Measurements from ENCODE around the gene KLF16.

The KLF16 gene

DNA sequence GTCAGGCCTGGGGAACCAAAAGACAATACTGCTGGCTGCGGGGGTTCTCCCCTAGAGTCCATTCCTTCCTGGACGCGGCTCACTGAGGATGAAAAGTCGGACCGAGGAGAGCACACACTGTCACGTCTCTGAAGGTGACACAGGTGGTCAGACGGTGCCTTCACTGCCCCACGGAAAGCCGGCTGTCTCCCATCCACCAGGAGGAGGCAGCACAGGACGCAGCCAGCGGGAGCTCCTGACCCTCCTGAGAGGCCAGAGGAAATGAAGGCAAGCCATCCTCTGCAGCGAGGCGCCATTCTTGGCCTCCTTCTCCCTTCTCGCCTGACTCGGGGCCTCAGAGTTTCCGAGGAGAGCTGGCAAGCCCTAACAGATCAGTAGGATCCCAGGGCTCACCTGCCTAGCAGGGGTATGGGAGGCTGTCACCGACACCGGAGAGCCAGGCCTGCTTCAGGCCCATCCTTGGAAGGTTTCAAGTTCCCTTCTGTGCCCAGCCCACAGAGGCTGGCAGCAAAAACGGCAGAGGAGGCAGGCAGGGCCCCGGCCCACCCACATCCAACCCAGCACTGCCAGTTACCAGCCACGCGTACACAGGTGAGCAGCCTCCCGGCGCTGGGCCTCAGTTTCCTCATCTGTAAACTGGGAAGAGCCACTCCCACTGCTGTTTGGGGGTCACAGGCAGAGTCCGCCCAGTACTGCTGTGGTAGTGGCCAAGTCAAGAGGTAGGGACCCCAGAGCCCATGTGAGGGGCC, 19.6 kb downstream of the KLF16 start:
- in situ Hi-C loops (cut with MboI; ENCODE audit: low sequenced_read_pairs) = no loop called here

DNA sequence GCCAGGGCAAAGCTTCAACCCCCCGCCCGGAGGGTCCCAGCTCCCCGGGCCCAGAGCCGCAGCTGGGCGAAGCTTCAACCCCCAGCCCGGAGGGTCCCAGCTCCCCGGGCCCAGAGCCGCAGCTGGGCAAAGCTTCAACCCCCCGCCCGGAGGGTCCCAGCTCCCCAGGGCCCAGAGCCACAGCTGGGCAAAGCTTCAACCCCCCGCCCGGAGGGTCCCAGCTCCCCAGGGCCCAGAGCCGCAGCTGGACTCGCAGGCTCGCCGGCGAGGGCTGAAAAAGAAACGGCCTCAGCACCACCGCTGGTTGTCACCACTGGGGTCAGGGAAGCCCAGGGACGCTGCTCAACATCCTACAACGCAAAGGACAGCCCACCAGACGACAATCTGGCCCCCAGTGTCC, 20.3 kb downstream of the KLF16 start:
- in situ Hi-C loops (cut with MboI; ENCODE audit: low sequenced_read_pairs) = no loop called here

DNA sequence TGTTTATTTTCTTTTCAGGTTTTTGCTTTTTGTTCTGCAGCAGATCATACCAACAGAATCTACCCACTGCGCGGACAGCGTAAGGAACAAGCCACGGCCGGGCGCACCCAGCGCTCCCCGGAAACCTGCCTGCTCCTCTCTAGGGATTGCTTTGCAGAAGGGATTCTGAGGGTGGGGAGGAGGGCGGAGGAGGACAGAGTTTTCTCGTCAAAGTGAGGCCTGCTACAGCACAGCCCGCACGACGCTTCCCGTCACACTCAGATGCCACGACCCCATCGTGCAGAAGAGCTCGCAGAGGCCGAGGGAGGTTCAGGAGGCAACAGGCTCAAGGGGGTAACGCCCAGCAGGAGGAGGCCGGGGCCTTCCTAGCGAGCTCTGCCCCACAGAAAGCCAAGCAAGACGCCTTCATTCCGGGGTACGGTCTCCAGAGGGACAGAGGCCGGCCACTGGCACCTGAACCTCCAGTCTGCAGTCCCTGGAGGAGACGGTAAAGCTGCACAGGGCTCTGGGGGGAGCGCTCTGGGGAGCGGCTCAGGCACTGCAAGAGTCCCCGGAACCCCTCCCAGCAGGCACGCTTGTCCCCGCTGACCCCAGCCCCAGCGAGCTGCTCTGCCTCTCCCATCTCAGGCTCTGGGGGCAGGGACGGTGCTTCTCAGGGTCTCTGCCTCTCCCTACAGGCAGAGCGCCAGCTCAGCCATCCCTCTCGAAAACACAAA, 22.0 kb downstream of the KLF16 start:
- in situ Hi-C loops (cut with MboI; ENCODE audit: low sequenced_read_pairs) = no loop called here

DNA sequence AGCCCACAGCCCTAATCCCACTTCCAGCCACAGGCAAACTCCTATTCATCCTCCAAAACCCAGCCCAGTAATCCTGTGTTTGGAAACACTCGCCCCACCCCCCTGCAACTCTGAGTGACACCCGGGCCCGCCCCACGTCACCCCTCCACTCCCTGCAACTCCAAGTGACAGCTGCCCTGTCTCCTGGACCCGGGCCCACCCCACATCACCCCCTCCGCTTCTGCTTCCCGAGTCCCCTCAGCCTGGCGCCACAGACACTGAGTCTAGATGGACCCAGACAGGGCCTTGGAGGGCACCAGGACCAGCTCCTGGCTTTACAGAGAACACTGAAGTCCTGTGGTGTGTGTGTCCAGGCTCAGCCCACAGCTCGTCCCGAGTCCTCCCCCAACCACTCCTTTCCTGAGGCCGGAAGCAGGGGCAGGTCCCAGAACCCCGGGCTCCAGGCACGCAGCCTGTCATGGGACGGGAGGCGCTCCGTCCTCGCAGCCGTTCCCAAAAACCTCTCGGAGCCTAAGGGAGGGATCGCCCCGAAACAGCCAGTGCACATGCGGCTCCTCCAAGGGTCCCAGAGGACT, 22.8 kb downstream of the KLF16 start:
- in situ Hi-C loops (cut with MboI; ENCODE audit: low sequenced_read_pairs) = no loop called here

DNA sequence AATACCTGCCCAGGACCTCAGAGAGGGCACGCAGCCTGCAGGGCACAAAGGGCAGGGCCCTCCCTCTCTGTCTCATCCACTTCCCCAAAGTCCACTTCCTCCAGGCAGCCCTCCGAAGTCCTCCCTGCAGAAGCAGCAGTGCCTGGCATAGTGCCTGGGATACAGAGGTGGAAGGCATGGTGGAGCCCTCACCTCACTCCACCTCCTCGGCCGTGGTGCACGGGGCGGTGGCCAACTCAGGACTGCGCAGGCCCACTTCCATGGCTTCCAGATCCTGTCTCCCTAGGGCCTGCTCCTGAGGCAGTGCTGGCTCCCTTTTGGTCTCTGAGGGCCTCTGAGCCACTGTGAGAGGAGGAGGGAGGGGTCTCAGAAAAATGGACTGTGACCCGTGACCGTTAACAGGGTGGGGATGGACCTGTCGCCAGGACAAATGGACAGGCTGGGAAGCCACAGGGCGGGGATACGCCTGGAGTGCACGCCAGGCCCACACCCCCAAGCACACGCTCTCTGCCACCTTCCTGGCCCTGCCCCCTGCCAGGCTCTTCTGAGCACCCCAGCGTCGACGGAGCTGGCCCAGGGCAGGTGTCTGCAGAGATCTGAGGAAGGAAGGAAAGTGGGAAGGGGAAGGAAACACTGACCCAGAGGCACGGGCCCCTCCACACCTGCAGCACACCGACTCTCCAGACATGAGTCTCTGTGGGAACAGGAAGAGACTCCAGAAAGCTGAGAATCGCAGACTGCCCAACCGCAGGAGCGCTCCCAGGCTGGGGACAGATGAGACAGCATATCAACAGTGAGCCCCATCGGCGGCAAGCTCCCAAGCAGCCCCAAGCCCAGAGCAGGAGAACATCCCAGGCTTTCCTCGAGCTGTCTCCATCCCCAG, 23.5 kb downstream of the KLF16 start:
- in situ Hi-C loops (cut with MboI; ENCODE audit: low sequenced_read_pairs) = no loop called here

DNA sequence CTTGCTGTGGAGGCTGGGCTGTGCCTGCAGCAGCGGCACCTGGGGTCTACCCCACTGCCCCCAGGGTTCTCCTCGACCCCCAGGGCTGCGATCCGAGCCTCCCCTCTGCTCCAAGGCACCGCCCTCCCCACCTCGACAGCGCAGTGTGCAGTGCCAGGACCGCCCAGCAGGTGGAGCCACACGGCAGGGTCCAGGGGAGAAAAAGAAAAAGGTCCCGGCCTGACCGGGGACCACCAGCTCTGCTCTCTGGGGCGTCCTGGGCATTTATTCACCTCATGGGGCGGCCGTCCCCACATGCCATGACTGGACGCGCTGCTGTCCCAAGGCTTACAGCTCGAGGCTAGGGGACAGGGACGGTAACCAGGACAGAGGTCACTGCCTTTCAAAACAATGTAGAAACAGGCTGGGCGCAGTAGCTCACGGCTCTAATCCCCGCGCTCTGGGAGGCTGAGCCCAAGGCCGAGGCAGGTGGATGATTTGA, 25.7 kb downstream of the KLF16 start:
- in situ Hi-C loops (cut with MboI; ENCODE audit: low sequenced_read_pairs) = no loop called here

DNA sequence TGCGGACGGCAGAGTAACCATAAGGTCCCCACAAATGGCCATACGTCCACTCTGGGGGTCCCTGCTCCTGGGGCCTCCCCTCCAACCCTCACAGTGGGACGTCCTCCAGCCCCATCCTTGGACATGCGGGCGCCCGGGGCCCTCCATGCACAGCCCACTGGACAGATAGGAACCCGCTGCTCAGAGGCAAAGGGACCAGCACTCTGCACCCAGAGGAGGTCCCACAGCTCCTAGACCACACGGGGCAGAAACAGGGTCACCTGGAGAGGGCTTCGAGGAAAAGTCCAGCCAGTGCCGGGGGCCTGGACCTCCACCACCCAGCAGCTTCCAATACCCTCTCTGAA, 26.2 kb downstream of the KLF16 start:
- in situ Hi-C loops (cut with MboI; ENCODE audit: low sequenced_read_pairs) = no loop called here

DNA sequence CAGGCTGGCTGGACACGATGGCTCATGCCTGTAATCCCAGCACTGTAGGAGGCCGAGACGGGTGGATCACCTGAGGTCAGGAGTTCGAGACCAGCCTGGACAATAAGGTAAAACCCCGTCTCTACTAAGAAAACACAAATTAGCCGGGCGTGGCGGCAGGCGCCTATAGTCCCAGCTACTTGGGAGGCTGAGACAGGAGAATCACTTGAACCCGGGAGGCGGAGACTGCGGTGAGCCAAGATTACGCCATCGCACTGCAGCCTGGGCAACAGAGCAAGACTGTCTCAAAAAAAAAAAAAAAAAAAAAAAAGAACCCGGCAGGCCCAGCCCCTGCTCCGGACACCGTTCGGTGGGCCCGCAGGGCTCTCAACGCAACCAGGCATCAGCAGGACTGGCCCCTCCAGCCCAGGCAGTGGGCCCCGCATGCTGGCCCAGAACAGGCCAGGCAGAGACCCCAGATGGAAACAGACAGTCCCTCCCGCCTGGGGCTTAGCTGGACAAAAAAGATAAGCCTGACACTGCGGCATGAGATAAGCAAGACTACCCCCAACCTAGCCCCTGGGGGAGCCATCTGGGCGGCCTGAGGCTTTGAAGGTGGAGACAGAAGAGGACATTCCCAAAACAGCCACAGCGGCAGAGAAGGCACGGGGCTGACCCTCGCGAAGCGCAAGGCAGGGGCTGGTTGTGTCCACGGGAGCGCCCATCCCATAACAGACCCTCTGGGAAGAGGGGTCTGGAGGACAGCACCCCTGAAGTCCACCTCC, 26.7 kb downstream of the KLF16 start:
- in situ Hi-C loops (cut with MboI; ENCODE audit: low sequenced_read_pairs) = no loop called here

DNA sequence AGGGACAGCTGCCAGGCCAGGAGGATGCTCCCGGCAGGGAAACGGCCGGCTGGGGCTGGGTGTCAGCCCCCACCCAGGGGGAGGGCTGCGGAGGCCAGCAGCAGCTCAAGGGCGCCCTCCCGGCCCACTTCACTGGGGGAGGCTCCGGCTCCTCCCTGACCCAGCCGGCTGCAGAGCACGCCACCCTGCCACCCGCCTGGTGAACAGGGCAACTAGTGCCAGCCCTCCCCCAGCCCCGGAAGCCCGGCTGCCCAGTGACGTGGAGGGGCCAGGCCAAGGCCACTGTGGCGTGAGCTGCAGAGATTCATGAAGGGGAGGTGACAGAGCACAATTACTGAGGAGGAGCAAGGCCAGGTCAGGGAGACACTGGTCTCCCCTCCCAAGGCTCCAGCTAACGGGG, 29.8 kb downstream of the KLF16 start:
- in situ Hi-C loops (cut with MboI; ENCODE audit: low sequenced_read_pairs) = no loop called here

DNA sequence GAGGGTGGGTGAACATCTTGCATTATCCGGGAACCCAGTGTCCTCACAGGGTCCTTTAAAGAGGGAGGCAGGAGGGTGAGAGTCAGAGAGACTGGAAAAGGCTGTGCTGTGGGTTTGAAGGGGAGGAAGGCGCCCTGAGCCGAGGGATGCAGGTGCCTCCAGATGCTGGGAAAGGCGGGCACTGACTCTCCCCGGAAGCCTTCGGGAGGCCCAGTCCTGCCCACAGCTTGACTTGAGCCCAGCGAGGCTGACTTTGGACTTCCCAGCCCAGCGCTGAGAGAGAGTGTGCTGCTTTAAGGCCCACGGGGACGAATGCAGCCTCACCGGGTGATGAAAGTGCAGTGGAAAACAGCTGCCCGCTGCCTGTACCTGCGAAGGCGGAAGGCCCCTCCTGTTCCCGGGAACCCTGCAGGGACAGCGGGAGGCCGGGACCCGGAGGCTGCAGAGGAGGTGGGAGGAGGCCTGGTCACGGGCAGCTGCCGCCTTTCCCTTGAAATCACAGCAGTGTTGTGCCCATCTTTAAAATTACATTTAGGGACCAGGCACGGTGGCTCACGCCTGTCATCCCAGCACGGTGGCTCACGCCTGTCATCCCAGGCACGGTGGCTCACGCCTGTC, 31.2 kb downstream of the KLF16 start:
- in situ Hi-C loops (cut with MboI; ENCODE audit: low sequenced_read_pairs) = no loop called here

DNA sequence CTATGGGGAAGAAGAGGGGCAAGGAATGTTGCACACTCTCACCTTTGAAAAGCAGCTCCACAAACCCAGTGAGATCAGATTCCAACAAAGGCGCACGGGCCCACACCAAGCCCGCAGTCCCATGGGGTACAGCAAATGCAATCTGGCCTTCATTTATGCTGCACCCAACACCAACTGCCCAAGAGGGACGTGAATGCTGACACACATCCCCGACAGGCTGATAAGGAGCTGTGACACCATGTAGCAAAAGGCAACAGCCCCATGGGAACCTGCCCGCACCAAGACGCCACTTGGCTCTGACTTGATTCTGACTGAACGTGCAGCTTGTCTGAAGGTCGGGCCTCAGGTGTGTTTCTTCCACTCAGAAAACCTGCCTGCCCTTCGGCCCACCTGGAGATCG, 32.4 kb downstream of the KLF16 start:
- in situ Hi-C loops (cut with MboI; ENCODE audit: low sequenced_read_pairs) = no loop called here

DNA sequence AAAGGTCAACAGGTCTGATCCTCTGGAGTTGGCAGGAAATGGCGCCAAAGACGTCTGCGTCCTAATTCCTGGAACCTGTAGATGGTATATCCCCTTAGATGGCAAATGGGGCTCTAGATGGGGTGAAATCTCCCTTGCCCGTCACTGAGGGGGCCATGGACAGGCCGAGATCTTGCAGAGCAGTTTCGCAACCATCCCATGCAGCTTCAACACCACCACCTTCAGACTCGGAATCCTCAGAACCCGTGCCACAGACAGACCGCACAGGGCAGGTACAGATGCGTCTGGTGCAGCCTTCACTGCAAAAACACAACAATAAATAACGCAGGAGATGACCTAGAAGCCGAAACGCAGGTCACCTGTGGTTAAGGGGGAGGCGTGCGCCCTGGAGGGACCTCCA, 32.8 kb downstream of the KLF16 start:
- in situ Hi-C loops (cut with MboI; ENCODE audit: low sequenced_read_pairs) = no loop called here

DNA sequence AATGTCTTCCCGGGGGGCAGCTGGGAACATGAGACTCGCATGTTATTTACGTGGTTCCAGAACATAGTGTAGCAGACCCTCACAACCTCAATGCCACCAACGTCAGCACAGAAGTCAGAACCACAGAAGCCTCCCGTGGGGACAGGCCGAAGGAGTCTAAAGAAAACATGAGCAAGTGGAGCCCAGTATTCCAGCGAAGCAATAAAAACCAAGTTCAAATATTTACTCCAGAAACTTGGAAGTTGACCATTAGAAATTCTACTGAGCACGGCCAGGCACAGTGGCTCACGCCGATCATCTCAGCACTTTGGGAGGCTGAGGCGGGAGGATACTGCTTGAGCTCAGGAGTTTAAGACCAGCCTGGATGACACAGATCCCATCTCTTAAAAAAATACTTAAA, 33.4 kb downstream of the KLF16 start:
- in situ Hi-C loops (cut with MboI; ENCODE audit: low sequenced_read_pairs) = no loop called here

DNA sequence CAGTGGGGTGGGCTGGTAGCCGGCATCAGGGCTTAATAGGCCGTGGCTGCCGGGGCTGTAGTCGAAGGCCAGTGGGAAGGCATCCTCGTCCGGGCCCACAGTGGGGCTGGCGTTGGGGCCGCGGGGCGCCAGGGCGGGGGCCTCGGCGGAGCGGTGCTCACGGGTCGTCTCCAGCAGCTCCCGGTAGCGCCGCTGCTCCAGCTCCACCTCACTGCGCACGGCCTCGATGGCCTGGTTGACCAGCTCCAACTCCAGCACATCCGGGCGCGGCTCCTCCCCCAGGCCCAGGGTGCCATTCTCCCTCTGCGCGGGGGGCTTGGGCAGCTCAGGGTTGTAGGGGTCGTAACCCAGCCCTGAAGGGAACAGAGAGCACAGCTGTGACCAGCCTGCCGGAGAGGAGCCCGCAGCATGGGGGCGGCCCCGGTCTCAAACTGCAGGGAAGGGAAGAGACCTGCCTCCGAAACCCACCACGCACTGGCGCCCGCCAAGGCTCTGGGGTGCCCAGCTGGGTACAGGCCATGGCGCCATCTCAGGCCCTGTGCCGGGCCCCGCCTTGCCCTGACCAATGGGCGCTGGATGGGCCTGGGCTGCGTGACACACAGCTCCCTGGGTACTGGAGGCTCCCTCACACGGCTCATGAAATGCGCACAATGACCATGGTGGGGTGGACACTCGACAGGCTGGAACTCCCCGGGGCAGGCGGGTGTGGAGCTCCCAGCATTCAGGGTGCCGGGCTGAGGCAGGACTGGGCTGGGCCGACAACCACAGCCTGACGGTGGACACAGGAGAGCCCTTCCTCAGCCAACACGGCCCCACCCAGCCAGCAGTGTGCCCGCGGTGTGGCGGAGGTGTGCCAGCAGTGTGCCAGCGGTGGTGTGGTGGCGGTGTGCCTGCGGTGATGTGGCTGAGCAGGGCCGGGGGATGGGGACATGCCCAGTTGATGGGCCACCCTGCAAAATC, 34.8 kb downstream of the KLF16 start:
- in situ Hi-C loops (cut with MboI; ENCODE audit: low sequenced_read_pairs) = no loop called here

DNA sequence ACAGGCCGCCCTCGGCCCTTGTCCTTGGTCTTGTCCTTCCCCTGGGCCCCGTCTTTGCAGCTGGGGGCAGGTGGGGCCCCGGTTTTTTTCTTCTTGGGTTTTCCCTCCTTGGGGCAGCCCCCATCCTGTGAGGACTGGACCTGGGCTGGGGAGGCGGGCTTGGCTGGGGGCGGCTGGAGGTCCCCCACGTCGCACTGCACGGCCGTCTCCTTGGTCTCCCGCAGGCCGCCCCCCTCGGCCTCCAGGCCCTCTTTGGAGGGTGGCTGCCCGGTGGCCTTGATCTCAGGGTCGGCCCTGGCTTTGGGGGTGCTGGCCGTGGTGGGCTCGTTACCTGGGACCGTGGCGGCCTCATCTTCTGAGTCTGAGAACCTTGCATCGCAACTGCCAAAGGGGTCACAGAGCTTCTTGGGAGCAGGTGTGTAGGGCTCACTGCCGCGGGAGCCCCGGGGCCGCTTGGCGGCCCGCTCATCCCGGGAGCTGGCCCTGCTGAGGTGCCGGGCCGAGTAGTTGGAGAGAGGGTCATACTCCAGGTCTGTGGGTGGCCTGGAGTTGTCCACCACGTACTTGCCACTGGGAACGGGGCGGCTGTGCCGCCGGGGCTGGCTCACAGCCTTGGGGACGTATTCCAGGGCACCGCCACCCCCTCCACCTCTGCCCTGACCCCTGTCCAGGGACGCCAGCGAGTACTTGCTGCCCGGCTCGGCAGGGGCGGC, 35.7 kb downstream of the KLF16 start:
- in situ Hi-C loops (cut with MboI; ENCODE audit: low sequenced_read_pairs) = no loop called here

DNA sequence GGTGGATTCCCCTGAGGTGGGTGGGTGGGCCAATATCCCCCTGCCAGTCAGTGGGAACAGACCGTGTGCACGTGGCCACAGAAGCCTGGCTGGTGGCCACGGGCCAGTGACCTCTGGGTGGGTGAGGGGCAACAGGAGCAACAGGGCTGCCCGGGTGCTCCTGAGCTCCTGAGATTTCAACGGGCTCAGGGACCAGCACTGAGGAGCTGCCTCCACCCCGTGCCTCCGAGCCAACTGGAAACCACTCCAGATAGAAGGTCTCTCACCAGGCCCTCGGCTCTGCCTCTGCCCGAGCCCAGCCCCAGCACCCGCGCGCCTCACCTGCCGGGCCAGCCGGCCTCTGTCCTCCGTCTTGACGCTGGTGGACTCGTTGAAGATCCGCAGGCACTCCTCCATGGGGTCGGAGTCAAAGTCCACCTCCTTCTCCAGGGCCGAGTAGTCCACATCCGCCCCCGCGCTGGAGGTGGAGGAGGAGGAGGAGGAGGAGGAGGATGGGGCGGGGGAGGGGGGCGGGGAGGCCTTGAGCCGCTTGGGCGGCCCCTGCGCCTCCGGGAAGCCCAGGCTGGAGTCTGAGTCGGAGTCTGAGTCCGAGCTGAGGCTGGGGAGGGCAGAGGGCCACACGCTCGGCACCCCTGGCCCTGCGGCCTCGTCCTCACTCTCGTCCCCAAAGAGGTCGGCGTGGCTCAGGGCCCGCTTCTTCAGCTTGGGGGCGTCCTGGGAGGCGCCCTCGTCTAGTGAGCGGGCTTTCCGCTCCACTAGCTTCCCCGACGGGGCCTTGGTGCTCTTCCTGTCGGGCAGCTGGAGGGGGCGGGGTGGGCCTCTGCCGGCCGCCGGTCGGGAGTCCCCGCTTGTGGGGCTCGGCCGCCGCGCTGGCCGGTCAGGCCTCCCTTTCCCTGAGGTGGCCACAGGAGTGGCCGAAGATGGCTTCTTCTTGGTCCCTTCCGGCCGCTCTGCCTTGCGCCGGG, 36.5 kb downstream of the KLF16 start:
- in situ Hi-C loops (cut with MboI; ENCODE audit: low sequenced_read_pairs) = no loop called here

DNA sequence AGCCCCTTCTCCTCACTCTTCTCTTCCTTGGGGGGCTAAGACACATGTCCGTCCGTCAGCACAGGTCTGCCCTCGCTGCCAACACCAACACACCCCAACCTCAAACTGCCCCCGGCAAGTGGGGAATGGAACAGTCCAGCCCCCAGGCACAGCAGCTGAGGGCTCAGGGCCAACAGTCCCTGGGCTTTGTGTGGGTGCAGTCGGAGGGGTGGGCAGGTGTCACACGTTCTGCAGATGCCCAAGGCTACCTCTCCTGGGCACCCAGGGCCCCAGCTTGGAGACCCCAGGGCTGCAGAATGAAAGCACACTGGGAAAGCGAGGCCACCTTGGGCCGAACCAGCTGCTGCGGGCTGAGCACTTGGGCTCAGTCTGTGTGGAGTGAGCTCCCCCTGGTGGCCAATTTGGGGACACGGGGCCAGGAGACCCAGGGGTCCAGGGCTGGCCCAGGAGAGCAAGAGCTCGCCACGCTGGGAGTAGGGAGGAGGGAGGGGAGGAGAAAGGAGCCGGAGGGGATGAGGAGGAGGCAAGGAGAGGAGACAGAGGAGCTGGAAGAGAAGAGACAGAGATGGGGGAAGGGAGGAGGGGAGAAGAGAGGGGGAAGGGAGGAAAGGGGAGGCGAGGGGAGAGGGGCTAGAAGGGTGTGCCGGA, 37.3 kb downstream of the KLF16 start:
- in situ Hi-C loops (cut with MboI; ENCODE audit: low sequenced_read_pairs) = no loop called here
